SK-N-SH treated with all-trans-retinoic acid at 6 μM for 48 hours (cell line): ENCODE measurements around the gene GRIA1.

Experiments
- ATAC-seq: fragments of 200-7000 bp; cut with Tn5 transposase; 3 replicates; pipeline ENCODE4 v1.9.1; 2020; ENCODE audit warnings: mild to moderate bottlenecking, moderate library complexity
- ARNTL ChIP-seq: fragments of 450-650 bp; formaldehyde crosslinking; IDR thresholded peaks from 2 replicates; pipeline ENCODE4 v1.5.0; 2020; ENCODE audit warnings: low read depth, mild to moderate bottlenecking, moderate library complexity, borderline replicate concordance
- BACH2 ChIP-seq: fragments of 250-450 bp; sonication (Bioruptor Pico); IDR thresholded peaks from 2 replicates; pipeline ENCODE4 v1.9.0; 2021; ENCODE audit warnings: mild to moderate bottlenecking, borderline replicate concordance
- CSDC2 ChIP-seq: fragments of 250-450 bp; sonication (Bioruptor Pico); IDR thresholded peaks from 2 replicates; pipeline ENCODE4 v1.5.0; 2020; ENCODE audit warnings: mild to moderate bottlenecking, moderate library complexity
- ESRRG ChIP-seq: fragments of 250-450 bp; sonication (Bioruptor Pico); IDR thresholded peaks from 2 replicates; pipeline ENCODE4 v1.6.1; 2021; ENCODE audit warnings: mild to moderate bottlenecking
- GLIS3 ChIP-seq: fragments of 250-450 bp; sonication (Bioruptor Pico); IDR thresholded peaks from 2 replicates; pipeline ENCODE4 v1.5.0; 2020; ENCODE audit warnings: mild to moderate bottlenecking, moderate library complexity
- ISL1 ChIP-seq: fragments of 250-450 bp; sonication (Bioruptor Pico); IDR thresholded peaks from 2 replicates; pipeline ENCODE4 v2.1.2; 2022; ENCODE audit warnings: mild to moderate bottlenecking, moderate library complexity
- PPARA ChIP-seq: fragments of 250-450 bp; sonication (Bioruptor Pico); IDR thresholded peaks from 2 replicates; pipeline ENCODE4 v1.5.0; 2020; ENCODE audit warnings: mild to moderate bottlenecking, borderline replicate concordance
- RARB ChIP-seq: fragments of 250-450 bp; sonication (Bioruptor Pico); IDR thresholded peaks from 2 replicates; pipeline ENCODE4 v1.8.0; 2021; ENCODE audit warnings: mild to moderate bottlenecking, moderate library complexity
- SNAI2 ChIP-seq: fragments of 250-450 bp; sonication (Bioruptor Pico); IDR thresholded peaks from 2 replicates; pipeline ENCODE4 v1.5.0; 2020; ENCODE audit warnings: mild to moderate bottlenecking, moderate library complexity
- TCF4 ChIP-seq: fragments of 250-450 bp; sonication (Bioruptor Pico); IDR thresholded peaks from 2 replicates; pipeline ENCODE4 v1.8.0; 2021; ENCODE audit warnings: mild to moderate bottlenecking, moderate library complexity, borderline replicate concordance
- TOX ChIP-seq: fragments of 250-450 bp; sonication (Bioruptor Pico); IDR thresholded peaks from 2 replicates; pipeline ENCODE4 v1.8.0; 2021; ENCODE audit warnings: mild to moderate bottlenecking, moderate library complexity, borderline replicate concordance
- ZC3H10 ChIP-seq: fragments of 250-450 bp; sonication (Bioruptor Pico); IDR thresholded peaks from 2 replicates; pipeline ENCODE4 v1.5.1; 2021; ENCODE audit warnings: mild to moderate bottlenecking, moderate library complexity
- ZFP3 ChIP-seq: fragments of 250-450 bp; sonication (Bioruptor Pico); IDR thresholded peaks from 2 replicates; pipeline ENCODE4 v1.5.0; 2020; ENCODE audit warnings: mild to moderate bottlenecking, moderate library complexity
- ZFP30 ChIP-seq: fragments of 450-650 bp; formaldehyde crosslinking; IDR thresholded peaks from 2 replicates; pipeline ENCODE4 v1.5.0; 2022; ENCODE audit warnings: mild to moderate bottlenecking, moderate library complexity
- ZNF565 ChIP-seq: fragments of 450-650 bp; formaldehyde crosslinking; conservative IDR thresholded peaks from 2 replicates; pipeline ENCODE4 v1.5.0; 2020; ENCODE audit warnings: low read depth, mild to moderate bottlenecking, moderate library complexity
- ZNF70 ChIP-seq: fragments of 450-650 bp; formaldehyde crosslinking; IDR thresholded peaks from 2 replicates; pipeline ENCODE4 v1.5.0; 2020; ENCODE audit warnings: mild to moderate bottlenecking, moderate library complexity
- ZNF8 ChIP-seq: fragments of 450-650 bp; formaldehyde crosslinking; IDR thresholded peaks from 2 replicates; pipeline ENCODE4 v1.5.0; 2020; ENCODE audit warnings: mild to moderate bottlenecking, moderate library complexity
- TF ChIP-seq, protein P1 (sequence below): fragments of 250-450 bp; sonication (Bioruptor Pico); IDR thresholded peaks from 2 replicates; pipeline ENCODE4 v1.5.1; 2020; ENCODE audit warnings: low read depth, mild to moderate bottlenecking, moderate library complexity
- TF ChIP-seq, protein P2 (sequence below): fragments of 250-450 bp; sonication (Bioruptor Pico); IDR thresholded peaks from 2 replicates; pipeline ENCODE4 v1.5.0; 2020; ENCODE audit warnings: mild to moderate bottlenecking, moderate library complexity
- TF ChIP-seq, protein P3 (sequence below): fragments of 250-450 bp; sonication (Bioruptor Pico); IDR thresholded peaks from 2 replicates; pipeline ENCODE4 v1.8.0; 2020; ENCODE audit warnings: mild to moderate bottlenecking, moderate library complexity, borderline replicate concordance
- TF ChIP-seq, protein P4 (sequence below): fragments of 250-450 bp; sonication (Bioruptor Pico); IDR thresholded peaks from 2 replicates; pipeline ENCODE4 v1.8.0; 2021; ENCODE audit warnings: low read depth, mild to moderate bottlenecking, moderate library complexity, borderline replicate concordance

The GRIA1 gene

DNA sequence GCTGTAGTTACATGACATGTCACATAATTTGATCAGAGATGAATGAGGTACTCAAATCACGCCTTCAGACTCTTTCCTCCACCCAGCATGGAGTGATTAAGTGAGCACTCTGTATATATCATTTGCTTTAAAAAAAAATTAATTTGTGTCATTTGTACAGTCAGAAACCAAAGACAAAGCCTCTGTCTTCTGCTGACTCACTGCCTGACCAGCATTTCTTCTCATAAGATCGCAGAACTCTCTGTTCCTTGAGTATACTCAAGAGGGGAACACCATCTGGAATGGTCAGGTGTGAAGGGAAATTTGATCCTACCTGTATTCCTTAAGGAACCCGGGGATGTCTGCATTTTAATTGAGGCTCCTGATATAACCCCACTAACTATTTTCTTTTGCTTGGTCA is 293.8 kb downstream of the GRIA1 start:
- ATAC-seq, result no peak
- no peak for TF ChIP-seq SNAI2 (CRISPR knock-in tag)
- no peak for TF ChIP-seq CSDC2 (CRISPR knock-in tag)
- no peak for TF ChIP-seq ESRRG (CRISPR knock-in tag)
- TF ChIP-seq, protein P1, sequence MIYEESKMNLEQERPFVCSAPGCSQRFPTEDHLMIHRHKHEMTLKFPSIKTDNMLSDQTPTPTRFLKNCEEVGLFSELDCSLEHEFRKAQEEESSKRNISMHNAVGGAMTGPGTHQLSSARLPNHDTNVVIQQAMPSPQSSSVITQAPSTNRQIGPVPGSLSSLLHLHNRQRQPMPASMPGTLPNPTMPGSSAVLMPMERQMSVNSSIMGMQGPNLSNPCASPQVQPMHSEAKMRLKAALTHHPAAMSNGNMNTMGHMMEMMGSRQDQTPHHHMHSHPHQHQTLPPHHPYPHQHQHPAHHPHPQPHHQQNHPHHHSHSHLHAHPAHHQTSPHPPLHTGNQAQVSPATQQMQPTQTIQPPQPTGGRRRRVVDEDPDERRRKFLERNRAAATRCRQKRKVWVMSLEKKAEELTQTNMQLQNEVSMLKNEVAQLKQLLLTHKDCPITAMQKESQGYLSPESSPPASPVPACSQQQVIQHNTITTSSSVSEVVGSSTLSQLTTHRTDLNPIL (CRISPR knock-in tag), result no peak
- TF ChIP-seq RARB, result no peak
- no peak for TF ChIP-seq ZFP30 (CRISPR knock-in tag)
- TF ChIP-seq, protein P2, sequence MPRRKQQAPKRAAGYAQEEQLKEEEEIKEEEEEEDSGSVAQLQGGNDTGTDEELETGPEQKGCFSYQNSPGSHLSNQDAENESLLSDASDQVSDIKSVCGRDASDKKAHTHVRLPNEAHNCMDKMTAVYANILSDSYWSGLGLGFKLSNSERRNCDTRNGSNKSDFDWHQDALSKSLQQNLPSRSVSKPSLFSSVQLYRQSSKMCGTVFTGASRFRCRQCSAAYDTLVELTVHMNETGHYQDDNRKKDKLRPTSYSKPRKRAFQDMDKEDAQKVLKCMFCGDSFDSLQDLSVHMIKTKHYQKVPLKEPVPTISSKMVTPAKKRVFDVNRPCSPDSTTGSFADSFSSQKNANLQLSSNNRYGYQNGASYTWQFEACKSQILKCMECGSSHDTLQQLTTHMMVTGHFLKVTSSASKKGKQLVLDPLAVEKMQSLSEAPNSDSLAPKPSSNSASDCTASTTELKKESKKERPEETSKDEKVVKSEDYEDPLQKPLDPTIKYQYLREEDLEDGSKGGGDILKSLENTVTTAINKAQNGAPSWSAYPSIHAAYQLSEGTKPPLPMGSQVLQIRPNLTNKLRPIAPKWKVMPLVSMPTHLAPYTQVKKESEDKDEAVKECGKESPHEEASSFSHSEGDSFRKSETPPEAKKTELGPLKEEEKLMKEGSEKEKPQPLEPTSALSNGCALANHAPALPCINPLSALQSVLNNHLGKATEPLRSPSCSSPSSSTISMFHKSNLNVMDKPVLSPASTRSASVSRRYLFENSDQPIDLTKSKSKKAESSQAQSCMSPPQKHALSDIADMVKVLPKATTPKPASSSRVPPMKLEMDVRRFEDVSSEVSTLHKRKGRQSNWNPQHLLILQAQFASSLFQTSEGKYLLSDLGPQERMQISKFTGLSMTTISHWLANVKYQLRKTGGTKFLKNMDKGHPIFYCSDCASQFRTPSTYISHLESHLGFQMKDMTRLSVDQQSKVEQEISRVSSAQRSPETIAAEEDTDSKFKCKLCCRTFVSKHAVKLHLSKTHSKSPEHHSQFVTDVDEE, result no peak
- no peak for TF ChIP-seq TCF4 (CRISPR knock-in tag)
- TF ChIP-seq ZNF8 (CRISPR knock-in tag), result no peak

DNA sequence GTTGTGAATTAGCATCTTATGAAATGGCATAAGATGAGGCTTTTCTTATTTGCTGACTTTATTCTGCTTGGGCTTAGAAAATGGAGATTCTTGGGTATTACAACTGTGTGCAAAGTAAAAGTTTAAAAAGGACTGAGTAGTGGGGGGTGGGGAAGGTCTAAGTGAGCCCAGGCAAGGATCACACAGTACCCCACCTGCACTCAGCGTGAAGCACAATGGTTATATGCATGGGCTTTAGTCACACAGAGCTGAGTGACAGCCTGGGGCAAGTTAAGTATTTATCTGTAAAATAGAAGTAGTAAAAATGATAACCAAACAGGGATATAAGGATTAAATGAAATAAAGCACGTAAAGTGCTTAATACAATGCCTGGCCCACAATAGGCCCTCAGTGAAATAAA is 300.9 kb downstream of the GRIA1 start:
- ATAC-seq, result no peak
- TF ChIP-seq ZC3H10 (CRISPR knock-in tag), result no peak
- no peak for TF ChIP-seq ESRRG (CRISPR knock-in tag)
- TF ChIP-seq ZNF8 (CRISPR knock-in tag), result no peak
- TF ChIP-seq RARB, result no peak
- no peak for TF ChIP-seq ZNF565 (CRISPR knock-in tag)
- no peak for TF ChIP-seq ZFP3 (CRISPR knock-in tag)
- TF ChIP-seq TCF4 (CRISPR knock-in tag), result no peak
- TF ChIP-seq, protein P3, sequence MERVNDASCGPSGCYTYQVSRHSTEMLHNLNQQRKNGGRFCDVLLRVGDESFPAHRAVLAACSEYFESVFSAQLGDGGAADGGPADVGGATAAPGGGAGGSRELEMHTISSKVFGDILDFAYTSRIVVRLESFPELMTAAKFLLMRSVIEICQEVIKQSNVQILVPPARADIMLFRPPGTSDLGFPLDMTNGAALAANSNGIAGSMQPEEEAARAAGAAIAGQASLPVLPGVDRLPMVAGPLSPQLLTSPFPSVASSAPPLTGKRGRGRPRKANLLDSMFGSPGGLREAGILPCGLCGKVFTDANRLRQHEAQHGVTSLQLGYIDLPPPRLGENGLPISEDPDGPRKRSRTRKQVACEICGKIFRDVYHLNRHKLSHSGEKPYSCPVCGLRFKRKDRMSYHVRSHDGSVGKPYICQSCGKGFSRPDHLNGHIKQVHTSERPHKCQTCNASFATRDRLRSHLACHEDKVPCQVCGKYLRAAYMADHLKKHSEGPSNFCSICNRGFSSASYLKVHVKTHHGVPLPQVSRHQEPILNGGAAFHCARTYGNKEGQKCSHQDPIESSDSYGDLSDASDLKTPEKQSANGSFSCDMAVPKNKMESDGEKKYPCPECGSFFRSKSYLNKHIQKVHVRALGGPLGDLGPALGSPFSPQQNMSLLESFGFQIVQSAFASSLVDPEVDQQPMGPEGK, result no peak
- TF ChIP-seq SNAI2 (CRISPR knock-in tag), result no peak
- no peak for TF ChIP-seq TOX (CRISPR knock-in tag)
- TF ChIP-seq, protein P4, sequence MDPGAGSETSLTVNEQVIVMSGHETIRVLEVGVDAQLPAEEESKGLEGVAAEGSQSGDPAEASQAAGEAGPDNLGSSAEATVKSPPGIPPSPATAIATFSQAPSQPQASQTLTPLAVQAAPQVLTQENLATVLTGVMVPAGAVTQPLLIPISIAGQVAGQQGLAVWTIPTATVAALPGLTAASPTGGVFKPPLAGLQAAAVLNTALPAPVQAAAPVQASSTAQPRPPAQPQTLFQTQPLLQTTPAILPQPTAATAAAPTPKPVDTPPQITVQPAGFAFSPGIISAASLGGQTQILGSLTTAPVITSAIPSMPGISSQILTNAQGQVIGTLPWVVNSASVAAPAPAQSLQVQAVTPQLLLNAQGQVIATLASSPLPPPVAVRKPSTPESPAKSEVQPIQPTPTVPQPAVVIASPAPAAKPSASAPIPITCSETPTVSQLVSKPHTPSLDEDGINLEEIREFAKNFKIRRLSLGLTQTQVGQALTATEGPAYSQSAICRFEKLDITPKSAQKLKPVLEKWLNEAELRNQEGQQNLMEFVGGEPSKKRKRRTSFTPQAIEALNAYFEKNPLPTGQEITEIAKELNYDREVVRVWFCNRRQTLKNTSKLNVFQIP (CRISPR knock-in tag), result no peak
- no peak for TF ChIP-seq BACH2 (CRISPR knock-in tag)
- TF ChIP-seq ARNTL (CRISPR knock-in tag), result no peak
- no peak for TF ChIP-seq CSDC2 (CRISPR knock-in tag)
- TF ChIP-seq ZNF70 (CRISPR knock-in tag), result no peak
- no peak for TF ChIP-seq ZFP30 (CRISPR knock-in tag)

DNA sequence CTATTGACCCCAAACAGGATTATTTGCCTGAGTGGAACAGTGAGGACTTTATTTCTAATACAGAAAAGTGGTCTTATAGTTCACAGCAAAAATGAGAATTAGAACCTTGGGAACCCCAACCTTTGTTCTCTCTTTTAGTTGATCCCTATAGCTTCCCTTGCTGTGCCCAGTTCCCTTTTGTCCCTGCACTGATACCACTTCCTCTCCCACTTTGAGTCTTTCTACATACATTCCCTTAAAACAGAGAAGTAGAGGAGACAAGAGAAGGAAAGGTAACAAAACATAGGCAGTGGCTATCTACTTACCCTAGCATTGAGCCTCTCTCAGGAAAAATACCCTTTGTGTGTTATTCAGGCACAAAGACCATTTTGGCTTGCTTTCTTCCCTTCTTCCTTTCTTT is 301.8 kb downstream of the GRIA1 start:
- no peak for ATAC-seq
- TF ChIP-seq ARNTL (CRISPR knock-in tag) (no peak), TCF4 (CRISPR knock-in tag) (no peak), PPARA (CRISPR knock-in tag) (no peak), ZFP3 (CRISPR knock-in tag) (no peak), ZC3H10 (CRISPR knock-in tag) (no peak), ISL1 (no peak), ZNF70 (CRISPR knock-in tag) (no peak), ZNF8 (CRISPR knock-in tag) (no peak), GLIS3 (CRISPR knock-in tag) (no peak), CSDC2 (CRISPR knock-in tag) (no peak), RARB (no peak)
- TF ChIP-seq, protein P1 (CRISPR knock-in tag), result no peak
